Lower leg skin (tissue), 3 donors: Measurements from ENCODE around the gene DRAP1.

ENCODE experiments used
- POLR2A ChIP-seq, 2 donors: fragments of 450-650 bp; IDR thresholded peaks; one replicate each; pipeline ENCODE4 v1.6.1; 2016 to 2017; ENCODE audit warnings: antibody characterized with exemption in 2 of 2, mild to moderate bottlenecking in 1 of 2, moderate library complexity in 1 of 2
- TF ChIP-seq, protein P1 (sequence below), 3 donors: fragments of 450-650 bp; IDR thresholded peaks; one replicate each; pipeline ENCODE4 v1.5.1; 2016; ENCODE audit warnings: antibody characterized with exemption in 3 of 3, mild to moderate bottlenecking in 3 of 3, moderate library complexity in 2 of 3

DNA sequence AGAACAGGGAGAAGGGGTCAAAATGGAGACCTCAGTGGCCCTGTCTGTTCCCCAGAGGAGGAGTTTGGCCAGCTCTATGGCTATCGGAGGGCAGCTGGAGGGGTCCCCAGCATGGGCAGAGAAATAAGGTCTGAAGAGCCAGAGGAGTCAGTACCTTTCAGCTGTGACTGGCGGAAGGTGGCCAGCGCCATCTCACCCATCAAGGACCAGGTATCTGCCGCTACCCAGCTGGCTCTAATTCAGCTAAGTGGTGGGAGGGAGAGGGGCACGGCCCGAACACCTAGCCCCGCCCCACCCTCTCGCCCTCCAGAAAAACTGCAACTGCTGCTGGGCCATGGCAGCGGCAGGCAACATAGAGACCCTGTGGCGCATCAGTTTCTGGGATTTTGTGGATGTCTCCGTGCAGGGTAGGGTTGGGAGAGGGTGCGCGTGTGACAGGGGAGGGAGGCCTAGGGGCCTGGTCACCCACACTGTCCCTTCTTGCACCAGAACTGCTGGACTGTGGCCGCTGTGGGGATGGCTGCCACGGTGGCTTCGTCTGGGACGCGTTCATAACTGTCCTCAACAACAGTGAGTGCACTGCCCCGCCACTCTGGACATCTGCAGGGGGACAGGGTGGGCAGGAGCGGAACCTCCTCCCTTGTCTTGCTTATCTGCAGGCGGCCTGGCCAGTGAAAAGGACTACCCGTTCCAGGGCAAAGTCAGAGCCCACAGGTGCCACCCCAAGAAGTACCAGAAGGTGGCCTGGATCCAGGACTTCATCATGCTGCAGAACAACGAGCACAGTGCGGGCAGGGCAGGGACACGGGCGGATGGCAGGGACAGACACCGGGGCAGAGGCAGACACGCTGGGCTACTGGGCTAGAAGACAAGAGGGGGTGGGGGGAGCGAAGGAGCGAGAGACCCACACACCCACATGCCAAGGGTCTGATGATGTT lies 36.8 kb upstream of the DRAP1 start:
- TF ChIP-seq, protein P1, sequence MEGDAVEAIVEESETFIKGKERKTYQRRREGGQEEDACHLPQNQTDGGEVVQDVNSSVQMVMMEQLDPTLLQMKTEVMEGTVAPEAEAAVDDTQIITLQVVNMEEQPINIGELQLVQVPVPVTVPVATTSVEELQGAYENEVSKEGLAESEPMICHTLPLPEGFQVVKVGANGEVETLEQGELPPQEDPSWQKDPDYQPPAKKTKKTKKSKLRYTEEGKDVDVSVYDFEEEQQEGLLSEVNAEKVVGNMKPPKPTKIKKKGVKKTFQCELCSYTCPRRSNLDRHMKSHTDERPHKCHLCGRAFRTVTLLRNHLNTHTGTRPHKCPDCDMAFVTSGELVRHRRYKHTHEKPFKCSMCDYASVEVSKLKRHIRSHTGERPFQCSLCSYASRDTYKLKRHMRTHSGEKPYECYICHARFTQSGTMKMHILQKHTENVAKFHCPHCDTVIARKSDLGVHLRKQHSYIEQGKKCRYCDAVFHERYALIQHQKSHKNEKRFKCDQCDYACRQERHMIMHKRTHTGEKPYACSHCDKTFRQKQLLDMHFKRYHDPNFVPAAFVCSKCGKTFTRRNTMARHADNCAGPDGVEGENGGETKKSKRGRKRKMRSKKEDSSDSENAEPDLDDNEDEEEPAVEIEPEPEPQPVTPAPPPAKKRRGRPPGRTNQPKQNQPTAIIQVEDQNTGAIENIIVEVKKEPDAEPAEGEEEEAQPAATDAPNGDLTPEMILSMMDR (IDR thresholded peaks at IDR 0.05) = no peak
- TF ChIP-seq POLR2A (IDR thresholded peaks at IDR 0.05) = no peak
